COLO668 (cell line): Measurements from ENCODE around the gene RTN4R.
"Not testable (repeated sequence)": the region's sequence is repeated elsewhere in the genome, so short reads cannot be mapped to it uniquely, and the experiment has no call there.

Source experiments
- DNase-seq: peaks from one replicate; lab custom pipeline; 2025; ENCODE audit not compliant: unreplicated experiment; lab: John Stamatoyannopoulos, UW

RTN4R gene

GRCh38 chr22:20272700-20273099 lies 4.6 kb upstream of the RTN4R start:
- no peak for DNase-seq

- no peak for DNase-seq
Observed at GRCh38 chr22:20272174-20272573, 4.1 kb upstream of the RTN4R start.

GRCh38 chr22:20271114-20271994 lies 3.2 kb upstream of the RTN4R start:
- no peak for DNase-seq

- not testable (repeated sequence) for DNase-seq
Observed at GRCh38 chr22:20270190-20271113, 2.3 kb upstream of the RTN4R start.

- DNase-seq, result not testable (repeated sequence)
Observed at GRCh38 chr22:20269673-20270072, 1.6 kb upstream of the RTN4R start.

- not testable (repeated sequence) for DNase-seq
Observed at GRCh38 chr22:20269201-20269600, 1.1 kb upstream of the RTN4R start.

- no peak for DNase-seq
Observed at GRCh38 chr22:20267441-20268278, 458 bp downstream of the RTN4R start.

- not testable (repeated sequence) for DNase-seq
Observed at GRCh38 chr22:20266667-20267440, 1.3 kb downstream of the RTN4R start.

- not testable (repeated sequence) for DNase-seq
Observed at GRCh38 chr22:20265772-20266666, 2.1 kb downstream of the RTN4R start.

GRCh38 chr22:20264614-20265452 lies 3.3 kb downstream of the RTN4R start:
- no peak for DNase-seq

- not testable (repeated sequence) for DNase-seq
Observed at GRCh38 chr22:20263404-20264281, 4.5 kb downstream of the RTN4R start.

- DNase-seq, result no peak
Observed at GRCh38 chr22:20262582-20263147, 5.5 kb downstream of the RTN4R start.

GRCh38 chr22:20261848-20262581 lies 6.1 kb downstream of the RTN4R start:
- no peak for DNase-seq

GRCh38 chr22:20260071-20260765 lies 7.9 kb downstream of the RTN4R start:
- DNase-seq, result no peak

- DNase-seq, result peak; percentile 8
Observed at GRCh38 chr22:20259327-20259688, 8.8 kb downstream of the RTN4R start.
